ENCODE data around the gene ANKRD55.

ANKRD55 gene

DNA sequence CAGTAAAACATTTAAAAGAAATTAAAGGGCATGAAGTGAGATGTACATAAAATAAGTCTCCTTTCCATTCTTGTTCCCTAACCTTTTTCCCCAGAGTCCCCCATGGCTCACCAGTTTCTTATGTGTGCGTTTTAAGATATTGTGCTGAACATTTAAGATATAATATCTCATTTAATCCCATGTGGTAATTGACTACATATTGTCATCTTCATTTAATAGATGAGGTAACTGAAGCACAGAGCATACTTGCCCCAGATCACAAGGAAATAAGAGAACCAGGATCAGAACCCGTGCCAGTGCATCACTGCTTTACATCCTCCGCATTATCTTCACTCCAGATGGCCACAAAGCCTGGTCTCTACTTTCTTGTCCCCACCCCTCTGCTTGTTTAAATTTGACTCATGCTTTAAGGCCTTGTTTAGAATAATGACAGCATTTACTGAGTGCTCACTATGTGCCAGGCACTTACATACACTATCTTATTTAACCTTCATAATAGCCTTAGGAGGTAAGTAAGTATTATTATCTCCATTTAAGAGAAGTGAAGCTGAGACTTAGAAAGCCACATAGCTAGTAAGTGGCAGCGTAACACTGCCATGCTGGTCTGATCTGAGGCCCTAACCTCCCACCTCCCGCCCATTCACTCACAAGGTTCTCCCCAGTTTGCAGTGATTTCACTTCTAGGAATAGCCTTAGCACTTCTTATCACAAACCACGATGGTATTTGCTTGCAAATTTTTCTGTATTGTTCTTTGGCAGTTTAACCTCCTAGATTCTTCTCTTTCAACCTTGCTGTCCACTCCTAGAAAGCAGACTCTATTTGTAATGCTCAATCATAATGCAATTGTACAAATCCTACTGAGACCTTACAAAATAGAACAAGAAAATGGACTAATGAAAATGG is 160.0 kb downstream of the ANKRD55 start:
- peak in 1 of 2 donors; percentile 26 for DNase-seq

DNA sequence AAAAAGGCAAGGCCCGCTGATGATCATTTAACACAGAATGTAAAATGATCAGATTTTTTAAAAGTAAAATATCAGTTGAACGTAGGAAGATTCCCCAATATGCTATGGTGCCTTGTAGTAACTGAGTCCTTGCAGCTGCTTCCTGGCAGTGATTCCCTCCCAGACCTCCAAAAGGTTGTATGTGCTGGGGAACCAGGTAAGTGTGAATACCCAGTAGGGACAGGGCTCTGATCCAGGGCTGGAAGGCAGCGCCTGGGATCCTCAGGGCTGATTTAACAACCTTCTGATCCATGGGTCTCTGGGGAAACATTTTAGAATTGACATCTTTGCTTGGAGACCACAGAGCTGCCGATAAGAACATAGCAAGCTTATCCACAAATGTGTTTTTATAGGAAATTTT is 161.7 kb downstream of the ANKRD55 start:
- no peak for DNase-seq

DNA sequence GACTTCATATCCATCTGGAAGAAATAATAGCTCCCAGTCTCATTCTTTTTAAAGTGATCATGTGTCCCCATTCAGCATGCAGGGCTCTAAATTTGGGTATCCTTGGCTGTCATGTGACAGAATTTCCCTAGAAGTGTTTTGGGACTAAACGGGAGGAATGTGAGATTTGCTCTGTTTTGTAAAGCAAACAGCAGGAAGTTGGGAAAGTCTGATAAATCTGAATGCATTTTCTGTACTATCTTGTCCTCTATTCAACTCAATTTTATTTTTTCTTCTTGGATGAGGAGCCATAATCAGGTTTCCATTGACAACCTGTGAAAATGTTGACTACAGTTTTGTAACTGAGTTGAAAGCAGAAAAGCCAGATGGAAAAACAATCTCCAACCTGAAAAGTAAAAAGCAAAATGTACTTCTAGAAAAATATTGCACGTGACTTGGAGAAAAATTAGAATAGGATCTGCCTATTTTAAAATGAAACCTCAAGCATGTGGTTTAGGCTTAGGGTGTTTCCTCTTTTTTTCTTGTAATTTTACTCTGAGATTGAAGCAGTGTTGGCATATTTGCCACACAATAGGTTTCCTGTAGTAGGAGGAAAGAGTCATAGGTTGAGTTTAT is 162.2 kb downstream of the ANKRD55 start:
- no peak for DNase-seq

DNA sequence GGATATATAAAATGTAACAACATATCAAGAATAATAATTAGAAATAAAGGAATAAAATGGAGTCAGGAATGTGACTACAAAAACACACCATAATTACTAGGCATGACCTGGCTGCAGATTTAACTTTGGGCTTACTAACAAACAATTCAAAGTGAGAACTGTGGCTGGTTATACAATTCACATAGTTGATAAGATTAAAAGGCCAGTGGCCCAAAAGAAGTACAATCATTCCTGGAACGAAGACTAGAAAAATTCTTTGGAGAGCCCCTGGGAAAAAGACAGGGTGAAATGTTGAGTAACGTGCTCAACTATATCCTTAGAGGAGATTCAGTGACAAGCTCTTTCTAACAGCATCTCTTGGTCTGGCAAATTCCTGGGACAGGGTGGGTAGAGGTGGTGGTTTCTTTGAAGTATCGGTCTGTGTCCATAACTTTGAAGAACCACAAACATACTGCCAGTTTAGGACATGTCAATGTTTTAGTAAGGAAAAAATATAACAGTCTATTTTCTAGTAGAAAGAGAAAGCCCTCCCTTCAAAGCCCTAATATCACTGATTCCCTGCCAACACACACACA is 163.4 kb downstream of the ANKRD55 start:
- no peak for DNase-seq

DNA sequence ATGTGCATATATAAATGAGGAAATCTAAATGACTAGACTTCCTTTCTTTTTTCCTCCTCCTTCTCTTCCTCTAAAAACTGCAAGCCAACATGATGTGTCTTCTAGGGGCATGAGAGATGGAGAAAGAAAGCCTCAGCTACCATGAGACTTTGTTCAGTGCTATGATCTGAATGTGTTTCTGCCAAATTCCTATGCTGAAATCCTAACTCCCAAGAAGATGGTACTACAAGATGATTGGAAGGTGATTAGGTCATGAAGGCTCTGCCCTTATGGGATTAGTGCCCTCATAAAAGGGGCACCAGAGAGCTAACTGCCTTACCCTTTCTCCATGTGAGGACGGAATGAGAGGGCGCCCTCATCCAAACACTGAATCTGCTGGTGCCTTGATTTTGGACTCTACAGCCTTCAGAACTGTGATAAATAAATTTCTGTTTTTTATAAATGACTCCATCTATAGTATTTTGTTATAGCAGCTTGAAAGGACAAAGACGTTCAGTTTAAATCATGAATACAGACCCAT is 166.1 kb downstream of the ANKRD55 start:
- no peak for DNase-seq

DNA sequence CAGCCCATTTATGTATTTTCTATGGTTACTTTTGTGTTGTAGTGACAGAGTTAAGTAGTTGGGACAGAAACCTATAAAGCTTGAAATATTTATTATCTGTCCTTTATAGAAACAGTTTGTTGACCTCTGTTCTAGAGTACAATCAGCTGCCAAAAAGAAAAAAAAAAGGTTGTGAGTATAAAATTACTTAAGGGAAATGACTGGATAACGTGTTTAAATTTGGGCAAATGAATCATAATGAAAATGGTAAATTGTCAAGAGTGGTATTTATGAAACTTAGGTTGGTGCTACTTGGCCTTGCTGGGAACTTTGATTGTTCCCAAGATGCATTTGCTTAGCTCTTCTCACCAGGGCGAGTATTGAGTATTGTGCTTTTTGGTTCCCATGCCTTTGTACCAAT is 168.1 kb downstream of the ANKRD55 start:
- no peak for DNase-seq

DNA sequence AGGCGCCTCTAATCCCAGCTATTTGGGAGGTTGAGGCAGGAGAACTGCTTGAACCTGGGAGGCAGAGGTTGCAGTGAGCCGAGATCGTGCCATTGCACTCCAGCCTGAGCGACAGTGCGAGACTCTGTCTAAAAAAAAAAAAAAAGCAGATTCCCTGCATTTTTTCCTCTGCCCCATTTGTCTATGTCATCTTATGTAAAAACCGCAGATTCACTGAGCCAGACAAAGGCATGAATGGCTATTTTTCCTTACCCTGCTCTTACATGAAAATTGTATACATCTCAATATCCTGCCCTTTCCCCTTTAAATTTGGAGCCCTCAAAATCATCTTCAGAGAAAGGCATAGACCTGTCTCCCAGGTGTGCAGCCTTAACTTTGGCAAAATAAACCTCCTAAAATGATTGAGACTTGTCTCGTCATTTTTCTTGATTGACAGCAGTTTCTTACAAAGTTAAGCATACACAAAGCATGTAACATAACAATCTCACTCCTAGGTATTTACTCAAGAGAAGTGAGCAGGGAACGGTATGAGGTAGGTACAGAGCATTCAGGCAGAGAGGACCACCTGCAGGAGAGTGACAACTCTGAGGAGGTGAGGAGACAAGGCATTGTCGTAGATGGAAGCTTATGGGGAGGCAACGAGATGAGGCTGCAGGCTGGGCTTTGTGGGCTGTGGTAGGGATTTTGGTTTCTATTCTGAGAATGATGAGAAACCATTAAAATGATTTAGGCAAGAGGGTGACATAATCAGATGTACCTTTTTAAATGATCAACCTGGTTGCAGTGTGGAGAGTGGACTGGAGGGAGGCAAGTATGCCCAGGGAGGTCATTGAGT is 172.6 kb downstream of the ANKRD55 start:
- no peak for DNase-seq

DNA sequence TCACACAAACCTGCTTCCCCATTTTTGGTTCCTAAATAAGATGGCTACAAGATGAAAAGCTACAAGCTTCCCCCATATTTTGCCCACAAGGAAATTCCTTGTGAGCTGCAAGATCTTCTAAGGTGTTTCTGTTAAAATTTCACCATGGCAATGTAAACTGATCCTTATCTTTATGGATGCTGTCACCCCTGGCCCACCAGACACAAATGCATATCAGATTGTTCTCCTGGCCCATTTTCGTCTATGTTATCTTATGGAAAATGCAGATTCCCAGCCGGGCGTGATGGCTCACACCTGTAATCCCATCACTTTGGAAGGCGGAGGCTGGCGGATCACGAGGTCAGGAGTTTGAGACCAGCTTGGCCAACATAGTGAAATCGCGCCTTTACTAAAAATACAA is 173.3 kb downstream of the ANKRD55 start:
- no peak for DNase-seq

DNA sequence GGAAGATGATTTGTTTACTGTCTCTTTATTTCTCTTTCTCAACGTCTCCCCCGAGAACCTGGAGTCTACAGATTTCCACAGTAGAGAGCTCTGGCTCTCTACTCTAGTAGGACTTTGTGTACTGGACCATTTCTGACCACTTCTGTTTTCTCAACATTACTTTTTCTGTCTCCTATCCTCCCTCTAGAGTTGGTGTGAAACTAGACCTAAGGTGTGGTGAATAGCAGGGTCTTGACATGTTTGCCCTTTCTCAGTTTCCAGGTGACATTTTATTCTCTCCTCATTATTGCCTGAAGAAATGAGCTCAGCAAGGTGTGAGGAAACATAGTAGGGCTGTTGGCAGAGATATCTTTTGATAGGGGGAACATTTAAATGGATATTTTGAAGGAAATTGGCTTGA is 176.3 kb downstream of the ANKRD55 start:
- no peak for DNase-seq

DNA sequence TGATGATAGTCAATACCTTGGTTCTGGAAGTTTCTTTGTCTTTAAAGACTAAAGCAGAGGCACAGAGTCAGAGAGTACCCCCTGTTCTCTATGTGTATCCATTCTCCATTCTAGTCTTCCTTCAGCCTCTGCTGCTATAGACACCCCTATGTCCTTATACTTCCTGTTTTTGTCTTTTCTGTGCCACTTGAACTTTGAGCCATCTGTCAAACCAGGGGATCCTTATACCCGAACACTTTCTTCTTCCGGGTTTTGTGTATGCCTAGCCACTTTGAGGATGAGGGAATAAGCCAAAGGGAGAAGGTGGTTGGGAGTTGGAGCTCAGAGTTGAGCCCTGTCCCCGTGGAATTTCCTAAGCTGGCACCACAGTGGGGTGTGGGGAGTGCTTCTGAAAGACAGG is 177.3 kb downstream of the ANKRD55 start:
- DNase-seq = no peak

DNA sequence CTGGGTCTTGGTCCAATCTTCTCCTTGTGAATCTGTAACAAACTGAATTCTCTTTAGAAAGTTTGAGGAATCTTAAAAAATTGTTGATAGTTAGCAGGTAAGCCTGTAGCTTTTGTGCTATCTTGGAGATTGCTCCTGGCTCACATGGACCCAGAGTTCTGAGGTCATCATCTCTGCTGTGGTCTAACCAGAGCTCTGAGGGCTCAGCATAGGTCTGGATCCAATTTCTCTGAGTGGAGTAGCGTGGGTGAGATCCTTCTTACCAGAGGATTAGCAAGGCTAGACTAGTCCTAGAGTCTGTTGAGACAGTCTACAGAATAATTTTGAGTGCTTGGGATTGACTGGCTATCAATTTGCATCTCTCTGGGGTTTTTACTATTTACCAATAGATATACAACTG is 177.8 kb downstream of the ANKRD55 start:
- DNase-seq = no peak

DNA sequence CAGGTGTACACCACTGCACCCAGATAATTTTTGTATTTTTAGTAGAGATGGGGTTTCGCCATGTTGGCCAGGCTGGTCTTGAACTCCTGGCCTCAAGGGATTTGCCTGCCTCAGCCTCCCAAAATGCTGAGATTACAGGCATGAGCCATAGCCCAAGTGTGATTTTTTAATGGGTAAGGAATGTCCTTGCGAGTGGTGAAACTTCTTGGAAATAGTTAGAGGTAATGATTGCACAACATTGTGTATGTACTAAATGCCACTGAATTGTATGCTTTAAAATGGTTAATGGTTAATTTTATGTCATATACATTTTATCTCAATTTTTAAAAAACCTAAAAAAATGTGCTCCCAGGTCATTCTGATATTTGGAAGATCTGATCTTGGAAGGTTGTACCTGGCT is 178.5 kb downstream of the ANKRD55 start:
- no peak for DNase-seq

DNA sequence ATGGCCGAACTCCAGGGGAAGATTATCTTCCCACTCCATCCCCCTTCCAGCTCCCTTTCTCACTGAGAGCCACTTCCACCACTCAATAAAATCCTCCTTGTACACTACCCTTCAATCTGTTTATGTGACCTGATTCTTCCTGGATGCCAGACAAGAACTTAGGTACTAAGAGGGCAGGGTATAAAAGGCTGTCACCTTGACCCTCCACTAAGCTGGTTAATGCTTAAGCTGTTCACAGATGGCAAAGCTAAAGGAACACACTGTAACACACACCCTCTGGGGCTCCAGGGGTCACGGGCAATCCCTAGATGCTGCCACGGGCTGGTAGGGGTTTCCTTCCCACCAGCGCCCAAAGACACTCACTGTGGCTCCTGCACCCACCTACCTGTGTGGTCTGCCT is 179.8 kb downstream of the ANKRD55 start:
- no peak for DNase-seq

DNA sequence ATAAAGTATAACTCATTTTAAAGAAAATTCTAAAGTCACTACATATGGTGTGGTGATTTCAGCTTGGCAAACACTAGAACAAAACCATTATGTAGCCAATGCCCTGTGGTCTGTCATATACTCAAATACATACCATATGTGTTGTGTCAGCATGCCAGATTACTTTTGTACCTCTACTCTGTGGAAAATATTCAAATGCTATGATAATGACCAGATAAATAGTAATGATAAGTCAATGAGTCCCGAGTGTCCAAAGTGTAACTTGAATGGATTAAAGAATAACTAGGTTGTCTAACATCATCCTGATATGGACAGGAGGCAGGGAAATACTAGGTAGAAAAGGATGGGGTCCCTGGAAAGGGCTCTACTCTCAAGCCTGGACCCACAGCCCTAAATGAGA is 180.4 kb downstream of the ANKRD55 start:
- no peak for DNase-seq

DNA sequence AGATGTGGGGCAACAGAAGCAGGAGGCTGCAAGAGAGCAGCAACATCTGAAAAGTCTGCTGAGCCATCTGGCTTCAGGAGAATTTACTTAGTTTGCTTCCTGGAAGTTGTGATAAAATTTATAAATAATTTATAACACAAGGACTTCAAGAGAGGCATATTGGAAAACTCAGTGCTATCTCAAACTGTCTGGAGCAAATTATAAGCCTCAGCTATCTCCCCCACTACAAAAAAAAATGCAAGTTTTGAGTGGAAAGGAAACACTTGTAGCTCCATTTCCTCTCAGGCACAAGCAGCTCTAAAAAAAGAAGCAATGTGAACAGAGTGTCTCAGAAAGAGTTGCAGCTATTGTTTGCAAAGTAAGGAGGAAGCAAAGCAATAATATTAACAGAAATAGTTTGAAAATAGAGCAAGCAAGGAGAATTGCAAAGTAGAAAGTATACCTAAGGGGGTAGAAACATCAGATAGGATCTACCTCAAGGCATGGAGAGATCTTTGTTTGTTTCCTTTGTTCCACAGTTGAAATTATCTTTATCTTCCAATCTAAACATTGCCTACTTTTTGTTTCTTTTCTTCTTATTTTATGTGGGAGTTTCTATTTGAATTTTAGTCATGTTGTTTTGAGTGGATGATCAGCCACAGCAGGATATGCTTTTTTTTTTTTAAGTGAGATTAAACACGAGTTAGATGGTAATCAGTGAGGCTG is 182.4 kb downstream of the ANKRD55 start:
- DNase-seq = no peak

Measured in activated CD4-positive, alpha-beta T cell treated with anti-CD3 and anti-CD28 coated beads for 4 hours (primary cell).